Body of pancreas (tissue), 4 donors: Measurements from ENCODE around the gene IRX5. TPM values are rescaled to one million over a fixed set of nuclear protein-coding genes. Genes with fewer than 3 reads are reported as not detected.

Source experiments
- ATAC-seq: fragments of 150-250 bp; one replicate; pipeline ENCODE4 v1.9.1; 2016
- DNase-seq, 4 donors: peaks; one replicate each; pipeline ENCODE4 v3.0.0-alpha.2; 2019
- H3K27ac ChIP-seq, 4 donors: fragments of 200-600 bp; sonication (generic); 1 replicate in 3 of 4; 2 replicates in 1 of 4; pipeline versions ENCODE4 v1.5.1 to v1.6.1; 2016 to 2019; ENCODE audit warnings: mild to moderate bottlenecking in 1 of 4, mixed read lengths in 1 of 4, moderate library complexity in 1 of 4
- H3K27me3 ChIP-seq, 2 donors: fragments of 200-600 bp; sonication (generic); one replicate each; pipeline ENCODE4 v1.6.0; 2016; ENCODE audit warnings: mild to moderate bottlenecking in 1 of 2
- H3K36me3 ChIP-seq, 2 donors: fragments of 200-600 bp; sonication (generic); replicated peaks in 1 of 2; 2 replicates each; pipeline ENCODE4 v1.5.1; 2016; ENCODE audit warnings: low read depth in 2 of 2; ENCODE audit not compliant: insufficient read depth in 1 of 2
- H3K4me1 ChIP-seq: fragments of 200-600 bp; sonication (generic); one replicate; pipeline ENCODE4 v1.6.0; 2016
- H3K4me3 ChIP-seq, 2 donors: fragments of 200-600 bp; sonication (generic); 1 replicate in 1 of 2; 2 replicates in 1 of 2; pipeline ENCODE4 v1.5.1; 2016 to 2019
- H3K9me3 ChIP-seq, 3 donors: fragments of 200-600 bp; sonication (generic); 1 replicate in 2 of 3; 2 replicates in 1 of 3; pipeline ENCODE4 v1.5.1; 2016
- CTCF ChIP-seq, 7 experiments: fragments of 450-650 bp in 4 of 7; fragments of 200-600 bp in 3 of 7; sonication (generic) in 3 of 7; IDR thresholded peaks; one replicate each; pipeline ENCODE4 v1.5.1; 2016 to 2019; ENCODE audit warnings: antibody characterized with exemption in 7 of 7
- POLR2A ChIP-seq, 3 donors: fragments of 450-650 bp; IDR thresholded peaks; one replicate each; pipeline ENCODE4 v1.6.1; 2016; ENCODE audit warnings: antibody characterized with exemption in 3 of 3, mild to moderate bottlenecking in 2 of 3
- WGBS, 2 donors: methylation state at CpG; one replicate each; pipeline ENCODE4 v1.1.5; 2017; 5-methylcytosine and 5-hydroxymethylcytosine counted together
- intact Hi-C: fragments of 100-400 bp; cut with DNase I; formaldehyde crosslinking; loops from one replicate; pipeline ENCODE4 v1.15.1; 2023
- total RNA-seq, 2 donors: library from RNA; depleted of rRNA; stranded (reverse); fragments of >200 nt; gene quantifications; one replicate each; pipeline ENCODE4 v1.1.0, GENCODE V29; 2016

Gene IRX5
- total RNA-seq = under 1 TPM in 1 of 2 donors, not detected in 1; 0.26 TPM

- ATAC-seq = peak; percentile 64
- peak; percentile 76 to 83 (median 82) for DNase-seq
- H3K27me3 ChIP-seq = peaks cover 0 to 47% of the 10 kb centered on the region in 2 donors
- WGBS, 2 donors = 1% methylated on average over 45 to 66 of the region's 71 CpGs
- TF ChIP-seq POLR2A (IDR thresholded peaks at IDR 0.05) = peak in 2 of 3 donors; percentile 6 to 46
- TF ChIP-seq CTCF (IDR thresholded peaks at IDR 0.05) = peak in 6 of 7 experiments; percentile 16 to 51 (median 33)
- H3K27ac ChIP-seq = peak within 1 kb of the TSS in 3 of 4 donors; percentile 37 to 71 (median 59)
- peaks cover 46% of the 10 kb centered on the region for H3K4me1 ChIP-seq
- no peaks in the 10 kb centered on the region for H3K9me3 ChIP-seq
- intact Hi-C loops = no loop called here
- no peaks in the 10 kb centered on the region for H3K36me3 ChIP-seq
- peak within 1 kb of the TSS in 1 of 2 donors; percentile 52 for H3K4me3 ChIP-seq
These were observed at the start of gene IRX5 for GRCh38 chr16:54930005-54930868. IRX5 (plus strand) TSS chr16:54930865; CDS start chr16:54931199, 334 bp downstream.

GRCh38 chr16:54882556-54882955 is 48.1 kb upstream of the IRX5 start:
- ATAC-seq = no peak
- H3K27ac ChIP-seq = no peak overlapping the region
- H3K4me3 ChIP-seq = no peak overlapping the region
- no peaks in the 10 kb centered on the region for H3K36me3 ChIP-seq
- no peaks in the 10 kb centered on the region for H3K9me3 ChIP-seq
- H3K4me1 ChIP-seq = no peaks in the 10 kb centered on the region
- WGBS, 2 donors = 35 to 38% methylated on average over 2 of the region's 2 CpGs
- no peaks in the 10 kb centered on the region for H3K27me3 ChIP-seq
- DNase-seq = no peak
- TF ChIP-seq CTCF (IDR thresholded peaks at IDR 0.05) = no peak
- TF ChIP-seq POLR2A (IDR thresholded peaks at IDR 0.05) = no peak
- intact Hi-C loops = no loop called here

- DNase-seq (no peak), ATAC-seq (no peak)
These were observed 47.3 kb upstream of the IRX5 start for GRCh38 chr16:54883358-54883757.

GRCh38 chr16:54886078-54886477 is 44.6 kb upstream of the IRX5 start:
- H3K4me1 ChIP-seq = no peaks in the 10 kb centered on the region
- ATAC-seq (no peak), DNase-seq (no peak)
- 73 to 75% methylated on average over 2 of the region's 2 CpGs for WGBS, 2 donors
- H3K9me3 ChIP-seq = no peaks in the 10 kb centered on the region
- H3K4me3 ChIP-seq = no peak overlapping the region
- H3K27ac ChIP-seq = no peak overlapping the region
- TF ChIP-seq CTCF (IDR thresholded peaks at IDR 0.05) (no peak), POLR2A (IDR thresholded peaks at IDR 0.05) (no peak)
- intact Hi-C loops = no loop called here
- H3K27me3 ChIP-seq = no peaks in the 10 kb centered on the region
- no peaks in the 10 kb centered on the region for H3K36me3 ChIP-seq

More at GRCh38 chr16:54883358-54883757, 47.3 kb upstream of the IRX5 start:
- intact Hi-C loops = no loop called here
- Histone ChIP-seq H3K36me3 (no peaks in the 10 kb centered on the region), H3K9me3 (no peaks in the 10 kb centered on the region), H3K4me3 (no peak overlapping the region), H3K27me3 (no peaks in the 10 kb centered on the region), H3K4me1 (no peaks in the 10 kb centered on the region), H3K27ac (no peak overlapping the region)
- no peak for TF ChIP-seq POLR2A (IDR thresholded peaks at IDR 0.05)
- TF ChIP-seq CTCF (IDR thresholded peaks at IDR 0.05) = no peak
- 72 to 88% methylated on average over 1 of the region's 1 CpG for WGBS, 2 donors
